Measurements from ENCODE around the gene FBLN2. TPM values are rescaled to one million over a fixed set of nuclear protein-coding genes. Genes with fewer than 3 reads are reported as not detected.

The FBLN2 gene
- total and polyA plus RNA-seq, 4 donors: 1.3 to 9.1 (median 4.3) TPM

GRCh38 chr3:13518516-13518953 lies 30.4 kb upstream of the FBLN2 start:
- Histone ChIP-seq H3K9me3 (ENCODE audit: control insufficient read depth in 4 of 4, low read length in 3 of 4) (peaks cover 0 to 4% (median 0%) of the 10 kb centered on the region in 4 donors), H3K9ac (ENCODE audit: low read depth in 1 of 2, low read length in 2 of 2) (no peak overlapping the region), H3K27me3 (ENCODE audit: control insufficient read depth in 4 of 4, insufficient read depth in 4 of 4, low read length in 3 of 4) (peaks cover 0 to 9% (median 5%) of the 10 kb centered on the region in 4 donors), H3K4me1 (ENCODE audit: control insufficient read depth in 4 of 4, insufficient read depth in 4 of 4, low read length in 3 of 4) (no peaks in the 10 kb centered on the region), H3K36me3 (ENCODE audit: control insufficient read depth in 4 of 4, insufficient read depth in 3 of 4, low read depth in 1 of 4, low read length in 3 of 4) (no peaks in the 10 kb centered on the region), H3K4me3 (ENCODE audit: low read depth in 1 of 3, low read length in 3 of 3) (no peak overlapping the region), H3K27ac (ENCODE audit: low read depth in 1 of 2, low read length in 2 of 2) (no peak overlapping the region)
- TF ChIP-seq TAF1 (conservative IDR thresholded peaks at IDR 0.05) (no peak), FOXA2 (IDR thresholded peaks at IDR 0.05) (no peak), HNF4G (IDR thresholded peaks at IDR 0.05) (no peak), NR2F2 (IDR thresholded peaks at IDR 0.05) (no peak), ZBTB33 (IDR thresholded peaks at IDR 0.05) (no peak), HNF4A (conservative IDR thresholded peaks at IDR 0.05) (no peak), EGR1 (IDR thresholded peaks at IDR 0.05; ENCODE audit: low read depth in 2 of 2) (no peak), RAD21 (IDR thresholded peaks at IDR 0.05) (no peak)
- no peak for DNase-seq (ENCODE audit: low spot score)
- 80% methylated on average over 15 of the region's 15 CpGs for WGBS

GRCh38 chr3:13519006-13519791 lies 29.7 kb upstream of the FBLN2 start:
- H3K9ac ChIP-seq (ENCODE audit: low read depth in 1 of 2, low read length in 2 of 2): no peak overlapping the region
- peaks cover 0 to 4% (median 0%) of the 10 kb centered on the region in 4 donors for H3K9me3 ChIP-seq (ENCODE audit: control insufficient read depth in 4 of 4, low read length in 3 of 4)
- no peaks in the 10 kb centered on the region for H3K4me1 ChIP-seq (ENCODE audit: control insufficient read depth in 4 of 4, insufficient read depth in 4 of 4, low read length in 3 of 4)
- DNase-seq (ENCODE audit: low spot score): no peak
- no peak for TF ChIP-seq CTCF (IDR thresholded peaks at IDR 0.05; ENCODE audit: low read depth, low read length, missing input control)
- TF ChIP-seq ATF3 (IDR thresholded peaks at IDR 0.05): no peak
- no peak for TF ChIP-seq ZBTB33 (IDR thresholded peaks at IDR 0.05)
- TF ChIP-seq JUND (IDR thresholded peaks at IDR 0.05): no peak
- TF ChIP-seq RAD21 (IDR thresholded peaks at IDR 0.05): no peak
- no peak for TF ChIP-seq EGR1 (IDR thresholded peaks at IDR 0.05; ENCODE audit: low read depth in 2 of 2)
- TF ChIP-seq HNF4A (conservative IDR thresholded peaks at IDR 0.05): no peak
- TF ChIP-seq TAF1 (conservative IDR thresholded peaks at IDR 0.05): no peak
- TF ChIP-seq GABPA (IDR thresholded peaks at IDR 0.05 in 1 of 2, conservative IDR thresholded peaks at IDR 0.05 in 1 of 2): no peak
- TF ChIP-seq RXRA (IDR thresholded peaks at IDR 0.05): no peak
- no peak for TF ChIP-seq FOXA1 (IDR thresholded peaks at IDR 0.05)
- no peak for TF ChIP-seq FOXA2 (IDR thresholded peaks at IDR 0.05)
- no peak for TF ChIP-seq HNF4G (IDR thresholded peaks at IDR 0.05)
- TF ChIP-seq MAX (IDR thresholded peaks at IDR 0.05): no peak
- no peak for TF ChIP-seq YY1 (IDR thresholded peaks at IDR 0.05)
- H3K4me3 ChIP-seq (ENCODE audit: low read depth in 1 of 3, low read length in 3 of 3): no peak overlapping the region
- 80% methylated on average over 19 of the region's 19 CpGs for WGBS
- peaks cover 0 to 9% (median 5%) of the 10 kb centered on the region in 4 donors for H3K27me3 ChIP-seq (ENCODE audit: control insufficient read depth in 4 of 4, insufficient read depth in 4 of 4, low read length in 3 of 4)
- no peaks in the 10 kb centered on the region for H3K36me3 ChIP-seq (ENCODE audit: control insufficient read depth in 4 of 4, insufficient read depth in 3 of 4, low read depth in 1 of 4, low read length in 3 of 4)
- H3K27ac ChIP-seq (ENCODE audit: low read depth in 1 of 2, low read length in 2 of 2): no peak overlapping the region
